HFFc6 (cell line): Measurements from ENCODE around the gene TTLL10. TPM values are rescaled to one million over a fixed set of nuclear protein-coding genes. Genes with fewer than 3 reads are reported as not detected.

Experiments used
- DNase-seq: peaks from one replicate; pipeline ENCODE4 v3.0.0-alpha.2; 2018
- H3K27ac Mint-ChIP-seq: 2 replicates; pipeline ENCODE4 v1.8.0; 2020; ENCODE audit warnings: mild to moderate bottlenecking, mixed read lengths
- H3K27me3 Mint-ChIP-seq: 2 replicates; pipeline ENCODE4 v1.8.0; 2021; ENCODE audit warnings: mild to moderate bottlenecking, moderate library complexity, mixed read lengths; ENCODE audit not compliant: insufficient read depth
- H3K36me3 Mint-ChIP-seq: 2 replicates; pipeline ENCODE4 v1.8.0; 2021; ENCODE audit warnings: low read depth, mixed read lengths
- H3K4me1 Mint-ChIP-seq: 2 replicates; pipeline ENCODE4 v1.8.0; 2020; ENCODE audit warnings: low read depth, mixed read lengths
- H3K4me3 Mint-ChIP-seq: 2 replicates; pipeline ENCODE4 v1.8.0; 2020; ENCODE audit warnings: mild to moderate bottlenecking, moderate library complexity, mixed read lengths
- H3K9me3 Mint-ChIP-seq: 2 replicates; pipeline ENCODE4 v1.8.0; 2020; ENCODE audit warnings: mild to moderate bottlenecking, mixed read lengths
- CTCF ChIP-seq: fragments of 200-600 bp; sonication (generic); IDR thresholded peaks from 2 replicates; pipeline ENCODE4 v1.5.0; 2021; ENCODE audit warnings: antibody characterized with exemption, mild to moderate bottlenecking
- total RNA-seq, 6 experiments: library from RNA; stranded (reverse); fragmentation: NEBNext Ultra II Directional; extraction: Animal tissue kit (Norgen Biotek cat#: 25700); gene quantifications; 2 replicates in 1 of 6; 3 replicates in 5 of 6; pipeline ENCODE4 v1.2.3, GENCODE V29; 2021

TTLL10 gene
- total RNA-seq, 6 experiments from 2014 or later, result not detected

- no peak overlapping the region for H3K4me3 Mint-ChIP-seq
- H3K27ac Mint-ChIP-seq, result no peak overlapping the region
- no peaks in the 10 kb centered on the region for H3K36me3 Mint-ChIP-seq
- no peak for DNase-seq
- H3K9me3 Mint-ChIP-seq, result no peaks in the 10 kb centered on the region
- no peak for TF ChIP-seq CTCF
- no peaks in the 10 kb centered on the region for H3K4me1 Mint-ChIP-seq
- peaks cover 14% of the 10 kb centered on the region for H3K27me3 Mint-ChIP-seq
Observed at GRCh38 chr1:1163538-1164070, 10.1 kb upstream of the TTLL10 start.

GRCh38 chr1:1164361-1164700, 9.3 kb upstream of the TTLL10 start:
- no peaks in the 10 kb centered on the region for H3K4me1 Mint-ChIP-seq
- no peak for DNase-seq
- H3K27ac Mint-ChIP-seq, result no peak overlapping the region
- peaks cover 14% of the 10 kb centered on the region for H3K27me3 Mint-ChIP-seq
- H3K4me3 Mint-ChIP-seq, result no peak overlapping the region
- H3K36me3 Mint-ChIP-seq, result no peaks in the 10 kb centered on the region
- TF ChIP-seq CTCF, result no peak
- no peaks in the 10 kb centered on the region for H3K9me3 Mint-ChIP-seq

GRCh38 chr1:1164701-1165451, 8.8 kb upstream of the TTLL10 start:
- TF ChIP-seq CTCF, result no peak
- H3K4me3 Mint-ChIP-seq, result no peak overlapping the region
- H3K9me3 Mint-ChIP-seq, result no peaks in the 10 kb centered on the region

GRCh38 chr1:1165485-1165884, 8.2 kb upstream of the TTLL10 start:
- Mint-ChIP-seq H3K9me3 (no peaks in the 10 kb centered on the region), H3K4me1 (no peaks in the 10 kb centered on the region), H3K36me3 (no peaks in the 10 kb centered on the region), H3K27me3 (peaks cover 17% of the 10 kb centered on the region), H3K27ac (no peak overlapping the region), H3K4me3 (no peak overlapping the region)
- no peak for DNase-seq
- no peak for TF ChIP-seq CTCF

More at GRCh38 chr1:1164701-1165451, 8.8 kb upstream of the TTLL10 start:
- H3K36me3 Mint-ChIP-seq, result no peaks in the 10 kb centered on the region
- no peaks in the 10 kb centered on the region for H3K4me1 Mint-ChIP-seq
- H3K27ac Mint-ChIP-seq, result no peak overlapping the region
- DNase-seq, result no peak
- peaks cover 14% of the 10 kb centered on the region for H3K27me3 Mint-ChIP-seq

GRCh38 chr1:1165900-1166421, 7.7 kb upstream of the TTLL10 start:
- Mint-ChIP-seq H3K4me1 (no peaks in the 10 kb centered on the region), H3K27ac (no peak overlapping the region), H3K27me3 (peaks cover 18% of the 10 kb centered on the region), H3K36me3 (no peaks in the 10 kb centered on the region), H3K9me3 (no peaks in the 10 kb centered on the region), H3K4me3 (no peak overlapping the region)
- DNase-seq, result no peak
- no peak for TF ChIP-seq CTCF
